Prostate gland (tissue), 2 donors: ENCODE results near the gene B3GLCT. TPM values are rescaled to one million over a fixed set of nuclear protein-coding genes. Genes with fewer than 3 reads are reported as not detected.

ENCODE experiments used
- DNase-seq: peaks from one replicate; pipeline ENCODE4 v3.0.0-alpha.2; 2019; ENCODE audit warnings: low spot score
- H3K27ac ChIP-seq, 2 donors: fragments of 200-600 bp; sonication (generic); 2 replicates each; pipeline ENCODE4 v1.5.1; 2017 to 2019
- H3K27me3 ChIP-seq: fragments of 200-600 bp; sonication (generic); replicated peaks from 2 replicates; pipeline ENCODE4 v1.5.1; 2019; ENCODE audit not compliant: insufficient read depth
- H3K36me3 ChIP-seq, 2 donors: fragments of 200-600 bp; sonication (generic); 1 replicate in 1 of 2; 2 replicates in 1 of 2; pipeline versions ENCODE4 v1.5.1 to v1.8.1; 2017 to 2019
- H3K4me1 ChIP-seq: fragments of 200-600 bp; sonication (generic); replicated peaks from 2 replicates; pipeline ENCODE4 v1.5.1; 2019
- H3K4me3 ChIP-seq, 2 donors: fragments of 200-600 bp; sonication (generic); 2 replicates each; pipeline ENCODE4 v1.5.1; 2017 to 2019
- H3K9me3 ChIP-seq: fragments of 200-600 bp; sonication (generic); 2 replicates; pipeline ENCODE4 v1.5.1; 2017
- CTCF ChIP-seq, 4 experiments: fragments of 200-600 bp in 2 of 4; fragments of 450-650 bp in 2 of 4; sonication (generic) in 2 of 4; IDR thresholded peaks; 1 replicate in 3 of 4; 2 replicates in 1 of 4; pipeline ENCODE4 v1.5.1; 2016 to 2019; ENCODE audit warnings: antibody characterized with exemption in 4 of 4, mild to moderate bottlenecking in 2 of 4, moderate library complexity in 2 of 4
- POLR2A ChIP-seq: fragments of 450-650 bp; IDR thresholded peaks from one replicate; pipeline ENCODE4 v1.6.1; 2016; ENCODE audit warnings: antibody characterized with exemption, mild to moderate bottlenecking
- POLR2AphosphoS5 ChIP-seq: sonication (generic); formaldehyde crosslinking; IDR thresholded peaks from one replicate; pipeline ENCODE4 v1.6.1; 2017; ENCODE audit warnings: antibody characterized with exemption
- WGBS: methylation state at CpG from one replicate; pipeline ENCODE4 v1.1.5; 2018; 5-methylcytosine and 5-hydroxymethylcytosine counted together
- intact Hi-C: fragments of 100-400 bp; cut with DNase I; formaldehyde crosslinking; loops from one replicate; pipeline ENCODE4 v1.14.2; 2022
- total RNA-seq, 2 donors: library from RNA; depleted of rRNA; stranded (reverse); fragments of >200 nt; gene quantifications; one replicate each; pipeline ENCODE4 v1.1.0, GENCODE V29; 2016

Gene B3GLCT
- total RNA-seq, 2 donors from 2014 or later, result 4.4 to 14.7 TPM

DNA sequence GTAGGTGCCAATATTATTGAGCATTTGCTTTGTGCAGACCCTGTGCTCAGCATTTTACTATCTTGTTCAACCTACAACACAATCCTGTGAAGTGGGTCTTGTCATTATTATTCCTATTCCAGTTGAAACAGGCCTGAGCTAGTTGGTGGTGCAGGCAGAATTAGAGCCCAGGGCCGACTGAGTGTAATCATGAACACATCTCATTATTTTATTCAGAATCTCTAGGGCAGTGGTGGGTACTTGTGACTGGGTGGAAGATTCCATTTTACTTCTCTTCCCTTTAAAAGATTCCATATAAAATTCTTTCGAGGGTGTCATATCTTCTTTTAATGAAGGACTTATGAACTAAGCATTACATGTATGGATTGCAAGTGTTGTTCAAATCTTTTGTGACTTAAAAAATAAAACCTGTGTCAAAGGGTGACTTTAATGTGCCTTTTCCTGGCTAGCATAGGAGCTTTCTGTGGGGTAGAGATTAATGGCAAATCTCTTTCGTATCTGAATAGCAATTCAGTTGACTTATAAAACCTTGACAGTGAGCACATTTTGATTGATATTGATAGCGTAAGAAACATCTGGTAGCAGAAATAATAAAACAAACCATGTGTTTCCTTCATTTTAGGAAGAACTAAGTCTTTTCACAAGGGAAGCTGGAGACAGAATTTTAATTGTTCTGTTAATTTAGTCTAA is 20.3 kb downstream of the B3GLCT start:
- intact Hi-C loops, result no loop called here
- H3K4me1 ChIP-seq, result no peaks in the 10 kb centered on the region
- no peak overlapping the region for H3K27ac ChIP-seq
- no peak for DNase-seq
- H3K4me3 ChIP-seq, result no peak overlapping the region
- no peaks in the 10 kb centered on the region for H3K9me3 ChIP-seq
- H3K27me3 ChIP-seq, result no peaks in the 10 kb centered on the region
- TF ChIP-seq POLR2AphosphoS5, result no peak
- TF ChIP-seq POLR2A, result no peak
- no peak for TF ChIP-seq CTCF (IDR thresholded peaks at IDR 0.05)
- 86% methylated on average over 4 of the region's 4 CpGs for WGBS
- no peaks in the 10 kb centered on the region for H3K36me3 ChIP-seq

DNA sequence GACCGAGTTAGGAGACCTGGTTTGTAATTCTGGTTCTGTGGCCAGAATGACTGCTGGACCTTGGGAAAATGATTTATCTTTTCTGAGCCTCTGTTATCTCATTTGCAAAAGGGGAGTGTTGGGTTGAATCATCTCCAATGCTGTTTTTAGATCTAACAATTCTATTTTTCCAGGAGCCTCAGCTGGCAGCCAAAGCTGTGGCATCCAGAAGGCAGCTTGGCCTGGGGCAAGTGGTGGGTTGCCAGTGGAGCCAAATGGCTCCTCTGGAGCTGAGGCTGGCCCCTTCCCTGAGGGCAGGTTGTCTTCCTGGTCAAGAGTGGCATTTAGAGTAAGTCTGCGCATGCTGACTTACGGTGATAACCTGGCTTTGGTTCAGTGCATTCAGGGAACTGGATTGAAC is 21.3 kb downstream of the B3GLCT start:
- Histone ChIP-seq H3K27ac (no peak overlapping the region), H3K36me3 (no peaks in the 10 kb centered on the region), H3K4me1 (no peaks in the 10 kb centered on the region), H3K9me3 (no peaks in the 10 kb centered on the region), H3K4me3 (no peak overlapping the region), H3K27me3 (no peaks in the 10 kb centered on the region)
- no peak for DNase-seq
- 96% methylated on average over 3 of the region's 3 CpGs for WGBS
- intact Hi-C loops, result no loop called here
- no peak for TF ChIP-seq POLR2A
- no peak for TF ChIP-seq POLR2AphosphoS5
- TF ChIP-seq CTCF (IDR thresholded peaks at IDR 0.05), result no peak

- Histone ChIP-seq H3K27ac (no peak overlapping the region), H3K36me3 (no peaks in the 10 kb centered on the region), H3K4me1 (no peaks in the 10 kb centered on the region), H3K9me3 (no peaks in the 10 kb centered on the region), H3K4me3 (no peak overlapping the region), H3K27me3 (no peaks in the 10 kb centered on the region)
- TF ChIP-seq POLR2AphosphoS5 (no peak), POLR2A (no peak), CTCF (IDR thresholded peaks at IDR 0.05) (no peak)
- DNase-seq, result no peak
- intact Hi-C loops, result no loop called here
- WGBS, result 97% methylated on average over 7 of the region's 7 CpGs
These were observed 23.4 kb downstream of the B3GLCT start for GRCh38 chr13:31223215-31223614.

DNA sequence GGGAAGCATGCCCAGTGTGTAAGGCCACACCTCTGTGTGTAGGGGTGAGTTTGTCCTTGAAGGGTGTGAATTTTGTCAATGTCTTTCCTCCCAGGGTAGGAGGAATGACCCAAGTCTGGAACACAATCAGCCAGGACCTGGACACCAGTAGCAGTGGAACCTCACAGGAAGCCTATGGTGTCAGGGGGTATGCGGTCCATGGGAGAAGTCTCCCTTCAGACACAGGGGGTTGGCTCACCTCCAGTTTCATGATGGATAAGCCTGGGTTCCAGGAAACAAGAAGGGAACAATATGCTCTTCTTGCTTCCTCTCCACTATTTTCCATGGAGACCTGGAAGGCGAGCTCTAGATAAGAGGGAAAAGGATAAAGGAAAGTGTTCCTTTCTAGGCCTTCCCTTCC is 23.9 kb downstream of the B3GLCT start:
- no peak overlapping the region for H3K27ac ChIP-seq
- no peaks in the 10 kb centered on the region for H3K36me3 ChIP-seq
- no peak for DNase-seq
- H3K4me1 ChIP-seq, result no peaks in the 10 kb centered on the region
- H3K27me3 ChIP-seq, result no peaks in the 10 kb centered on the region
- no peak overlapping the region for H3K4me3 ChIP-seq
- intact Hi-C loops, result no loop called here
- H3K9me3 ChIP-seq, result no peaks in the 10 kb centered on the region
- TF ChIP-seq POLR2AphosphoS5 (no peak), CTCF (IDR thresholded peaks at IDR 0.05) (no peak), POLR2A (no peak)
- 88% methylated on average over 2 of the region's 2 CpGs for WGBS

DNA sequence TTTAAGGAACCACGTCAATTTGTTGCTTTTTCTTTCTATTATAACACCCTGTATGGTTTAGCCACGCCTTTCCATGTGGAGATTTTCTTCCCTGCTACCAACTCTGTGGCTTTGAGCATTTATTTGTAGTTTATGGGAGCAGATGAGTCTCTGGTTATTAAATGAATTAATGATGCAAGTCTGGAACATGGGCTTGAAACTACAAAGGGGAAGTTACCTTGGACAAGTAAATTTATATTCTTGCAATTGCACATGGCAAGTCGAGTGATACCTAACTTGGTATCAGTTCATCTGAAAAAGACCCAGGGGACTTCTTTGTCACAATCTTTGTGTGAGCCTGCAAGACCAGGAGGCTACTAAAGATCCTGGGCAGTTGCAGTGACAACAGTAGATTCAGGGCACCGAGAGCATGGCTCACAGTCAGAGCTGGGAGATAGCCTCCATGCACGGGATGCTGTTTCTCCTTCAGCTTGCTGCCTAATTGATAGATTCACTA is 24.4 kb downstream of the B3GLCT start:
- WGBS, result 91% methylated on average over 5 of the region's 5 CpGs
- no peak overlapping the region for H3K4me3 ChIP-seq
- H3K9me3 ChIP-seq, result no peaks in the 10 kb centered on the region
- H3K36me3 ChIP-seq, result no peaks in the 10 kb centered on the region
- TF ChIP-seq POLR2A (no peak), CTCF (IDR thresholded peaks at IDR 0.05) (no peak), POLR2AphosphoS5 (no peak)
- DNase-seq, result no peak
- H3K27me3 ChIP-seq, result no peaks in the 10 kb centered on the region
- no peak overlapping the region for H3K27ac ChIP-seq
- intact Hi-C loops, result no loop called here
- no peaks in the 10 kb centered on the region for H3K4me1 ChIP-seq
